Choroid plexus epithelial cell (primary cell): ENCODE data around the gene DNAJB1.

Experiments
- DNase-seq: peaks from one replicate; pipeline ENCODE4 v3.0.0-alpha.2; 2010; ENCODE audit warnings: low read depth
- H3K4me3 ChIP-seq: 2 replicates; pipeline ENCODE4 v1.5.1; 2011; ENCODE audit warnings: low read depth, mild to moderate bottlenecking, control low read depth, low read length, moderate library complexity
- TF ChIP-seq, protein P1 (sequence below): conservative IDR thresholded peaks from 2 replicates; pipeline ENCODE4 v1.5.1; 2011; ENCODE audit warnings: low read depth, mild to moderate bottlenecking, control low read depth, inconsistent platforms, low read length, moderate library complexity

Gene DNAJB1

DNA sequence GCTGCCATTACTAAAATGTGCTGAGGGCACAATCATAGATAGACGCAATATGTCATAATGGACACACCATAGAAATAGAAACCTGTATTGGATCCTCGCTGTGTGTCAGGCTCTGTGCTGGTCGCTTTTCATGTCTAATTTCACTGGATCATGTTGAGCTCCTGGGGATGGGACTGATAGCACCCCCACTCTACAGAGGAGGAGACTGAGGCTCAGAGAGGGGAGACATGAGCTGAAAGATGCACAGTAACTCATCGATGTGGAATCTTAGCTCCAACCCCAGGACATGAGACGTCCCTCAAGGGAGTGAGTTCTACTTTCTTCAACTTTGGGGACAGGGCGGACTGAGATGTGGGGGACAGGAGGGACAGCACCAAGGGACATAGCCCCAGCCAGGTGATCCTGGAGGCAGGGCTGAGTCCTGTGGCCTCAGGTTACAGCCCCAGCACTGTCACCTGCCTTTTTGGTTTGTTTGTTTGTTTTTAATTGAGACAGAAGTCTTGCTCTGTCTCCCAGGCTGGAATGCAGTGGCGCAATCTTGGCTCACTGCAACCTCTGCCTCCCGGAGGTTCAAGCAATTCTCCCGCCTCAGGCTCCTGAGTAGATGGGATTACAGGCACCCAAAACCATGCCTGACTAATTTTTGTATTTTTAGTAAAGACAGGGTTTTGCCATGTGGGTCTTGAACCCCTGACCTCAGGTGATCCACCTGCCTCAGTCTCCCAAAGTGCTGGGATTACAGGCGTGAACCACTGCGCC lies 15.7 kb downstream of the DNAJB1 start:
- TF ChIP-seq, protein P1, sequence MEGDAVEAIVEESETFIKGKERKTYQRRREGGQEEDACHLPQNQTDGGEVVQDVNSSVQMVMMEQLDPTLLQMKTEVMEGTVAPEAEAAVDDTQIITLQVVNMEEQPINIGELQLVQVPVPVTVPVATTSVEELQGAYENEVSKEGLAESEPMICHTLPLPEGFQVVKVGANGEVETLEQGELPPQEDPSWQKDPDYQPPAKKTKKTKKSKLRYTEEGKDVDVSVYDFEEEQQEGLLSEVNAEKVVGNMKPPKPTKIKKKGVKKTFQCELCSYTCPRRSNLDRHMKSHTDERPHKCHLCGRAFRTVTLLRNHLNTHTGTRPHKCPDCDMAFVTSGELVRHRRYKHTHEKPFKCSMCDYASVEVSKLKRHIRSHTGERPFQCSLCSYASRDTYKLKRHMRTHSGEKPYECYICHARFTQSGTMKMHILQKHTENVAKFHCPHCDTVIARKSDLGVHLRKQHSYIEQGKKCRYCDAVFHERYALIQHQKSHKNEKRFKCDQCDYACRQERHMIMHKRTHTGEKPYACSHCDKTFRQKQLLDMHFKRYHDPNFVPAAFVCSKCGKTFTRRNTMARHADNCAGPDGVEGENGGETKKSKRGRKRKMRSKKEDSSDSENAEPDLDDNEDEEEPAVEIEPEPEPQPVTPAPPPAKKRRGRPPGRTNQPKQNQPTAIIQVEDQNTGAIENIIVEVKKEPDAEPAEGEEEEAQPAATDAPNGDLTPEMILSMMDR = no peak
- DNase-seq = peak; percentile 53
- H3K4me3 ChIP-seq = no peak overlapping the region

GRCh38 chr19:14497228-14497921 lies 20.8 kb downstream of the DNAJB1 start:
- no peak for DNase-seq
- H3K4me3 ChIP-seq = no peak overlapping the region
- TF ChIP-seq, protein P1 = no peak

DNA sequence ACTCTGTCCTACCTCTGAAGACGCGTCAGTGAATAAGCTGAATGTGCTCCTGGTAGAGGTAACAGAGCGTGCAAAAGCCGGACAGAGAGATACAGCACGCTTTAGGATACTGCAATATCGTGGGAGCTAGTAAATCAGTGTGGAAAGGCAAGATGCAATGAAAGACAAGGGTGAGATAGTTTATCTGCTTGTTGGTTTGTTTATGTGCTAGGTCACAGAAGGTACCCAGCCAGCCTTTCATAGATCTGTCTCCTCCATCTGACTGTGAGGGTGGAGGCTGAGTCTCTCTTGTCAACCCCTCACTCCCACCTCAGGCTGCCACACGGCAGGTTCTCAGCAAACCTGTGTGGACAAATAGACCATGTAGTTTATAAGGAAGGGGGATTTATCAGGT lies 21.4 kb downstream of the DNAJB1 start:
- no peak overlapping the region for H3K4me3 ChIP-seq
- TF ChIP-seq, protein P1 = no peak
- no peak for DNase-seq

GRCh38 chr19:14496029-14496833 lies 22.0 kb downstream of the DNAJB1 start, which contains the start of gene GIPC1:
TSS of gene GIPC1 (minus strand) at chr19:14496127. CDS start at chr19:14482976, 13,151 bp downstream.
- H3K4me3 ChIP-seq = peak within 1 kb of the TSS; percentile 83
- TF ChIP-seq, protein P1 = no peak
- DNase-seq = peak; percentile 100

DNA sequence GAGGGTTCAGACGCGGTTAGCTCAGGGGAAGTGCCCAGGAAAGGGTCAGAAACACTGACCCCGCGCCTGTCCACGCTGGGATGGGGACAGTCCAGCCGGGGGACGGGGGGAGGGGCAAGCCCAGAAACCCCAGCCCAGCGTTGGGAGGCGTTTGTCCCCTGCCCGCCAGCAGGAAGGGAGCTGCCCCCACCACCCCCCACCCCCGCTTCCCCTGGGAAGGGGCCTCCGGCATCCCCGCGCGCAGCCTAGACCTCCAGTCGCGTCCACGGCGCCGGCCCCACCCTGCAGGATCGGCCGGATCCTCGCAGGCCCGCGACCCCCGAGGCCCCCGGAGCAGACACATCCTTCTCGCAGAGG lies 22.5 kb downstream of the DNAJB1 start:
- TF ChIP-seq, protein P1 = no peak
- H3K4me3 ChIP-seq = peak overlapping the region; percentile 83
- no peak for DNase-seq

GRCh38 chr19:14494910-14495671 lies 23.1 kb downstream of the DNAJB1 start:
- H3K4me3 ChIP-seq = peak overlapping the region; percentile 83
- DNase-seq = no peak
- TF ChIP-seq, protein P1 = no peak
